Left renal pelvis (tissue), 4 donors: ENCODE results near the gene EYS. TPM values are rescaled to one million over a fixed set of nuclear protein-coding genes. Genes with fewer than 3 reads are reported as not detected.

Source experiments
- DNase-seq, 4 donors: peaks; one replicate each; pipeline ENCODE4 v3.0.0-alpha.2; 2013; ENCODE audit warnings: low read depth in 4 of 4, low spot score in 3 of 4
- polyA plus RNA-seq, 4 donors: library from polyadenylated mRNA; unstranded; fragments of 120-200 nt; gene quantifications; one replicate each; pipeline ENCODE4 v1.2.1, GENCODE V29; 2013; ENCODE audit not compliant: insufficient read length in 4 of 4

Gene EYS
- polyA plus RNA-seq, 4 donors, result 0.66 to 1.1 (median 0.72) TPM

DNA sequence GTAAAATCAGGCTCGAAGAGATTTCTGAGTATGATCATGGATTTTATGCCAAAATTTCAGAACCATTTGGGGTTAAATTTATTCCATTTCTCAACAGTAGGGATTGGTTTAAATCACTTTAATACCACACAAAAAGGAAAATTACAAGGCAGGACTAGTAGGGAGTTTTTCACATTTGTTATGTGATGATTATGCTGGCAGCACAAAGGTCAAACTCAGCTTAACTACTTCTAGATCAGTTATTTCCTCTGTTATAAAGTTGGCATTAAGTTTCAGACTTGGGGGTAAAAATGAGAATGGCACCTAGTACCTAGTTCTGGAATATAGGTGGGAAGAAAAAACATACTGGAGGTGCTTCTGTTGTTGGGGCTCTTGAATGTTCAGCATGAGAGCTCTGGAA lies 2031.9 kb downstream of the EYS start:
- no peak for DNase-seq

DNA sequence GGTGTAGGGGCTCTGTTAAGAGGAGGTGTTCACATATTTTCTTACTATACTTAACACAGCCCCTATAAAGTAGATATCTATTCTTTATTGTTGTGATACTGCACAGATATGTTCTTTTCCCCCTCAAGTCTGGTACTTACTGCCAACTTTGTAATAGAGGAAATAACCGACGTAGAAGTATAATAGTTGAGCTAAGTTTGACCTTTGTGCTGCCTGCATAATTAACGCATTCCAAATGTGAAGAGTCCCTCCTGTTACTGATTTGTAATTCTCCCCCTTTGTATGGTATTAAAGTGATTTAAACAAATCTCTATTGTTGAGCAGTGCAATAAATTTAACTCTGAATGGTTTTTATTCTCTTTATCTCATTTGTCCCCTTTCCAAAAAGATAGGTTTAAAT lies 2032.4 kb downstream of the EYS start:
- no peak for DNase-seq

DNA sequence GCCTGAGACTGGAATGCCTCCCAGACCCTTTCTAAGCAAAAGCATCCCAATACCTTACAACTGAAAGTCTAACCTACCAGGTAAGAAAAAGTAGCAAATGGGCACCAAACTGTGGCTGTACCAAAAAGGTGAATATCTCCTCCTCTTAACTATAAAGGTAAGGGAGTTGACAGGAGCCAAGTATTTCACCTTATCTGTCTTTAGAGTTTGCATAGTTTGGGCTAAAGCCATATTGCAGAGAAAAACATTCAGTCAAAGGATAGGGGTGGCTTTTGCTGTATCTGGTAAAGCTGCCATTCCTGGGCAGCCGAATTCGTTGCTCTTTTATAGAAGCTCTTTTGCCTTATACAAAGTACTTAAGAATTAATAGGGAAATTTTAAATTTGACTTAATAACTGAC lies 2033.3 kb downstream of the EYS start:
- DNase-seq, result no peak

DNA sequence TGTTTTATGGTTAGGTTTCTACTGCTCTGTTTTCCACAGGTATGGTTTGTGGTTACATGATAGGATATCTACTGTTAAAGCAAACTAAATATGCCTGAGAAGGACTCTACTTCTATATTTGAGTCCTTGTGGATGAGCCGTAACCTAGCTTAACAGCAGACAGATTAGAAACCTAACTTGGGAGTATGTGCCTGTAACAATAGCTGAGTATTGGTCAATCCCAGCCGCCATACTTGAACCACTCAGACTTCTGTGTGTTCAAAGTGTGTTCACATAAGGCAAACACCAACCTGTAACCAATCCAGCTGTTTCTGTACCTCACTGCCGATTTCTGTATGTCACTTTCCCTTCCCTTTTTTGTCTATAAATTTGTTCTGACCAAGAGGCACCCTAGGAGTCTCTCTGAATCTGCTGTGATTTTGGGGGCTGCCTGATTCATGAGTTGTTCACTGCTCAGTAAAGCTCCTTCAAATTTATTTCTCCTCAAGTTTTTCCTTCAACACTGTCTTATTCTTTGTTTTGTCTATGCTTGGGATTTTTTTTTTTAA lies 2034.4 kb downstream of the EYS start:
- no peak for DNase-seq

DNA sequence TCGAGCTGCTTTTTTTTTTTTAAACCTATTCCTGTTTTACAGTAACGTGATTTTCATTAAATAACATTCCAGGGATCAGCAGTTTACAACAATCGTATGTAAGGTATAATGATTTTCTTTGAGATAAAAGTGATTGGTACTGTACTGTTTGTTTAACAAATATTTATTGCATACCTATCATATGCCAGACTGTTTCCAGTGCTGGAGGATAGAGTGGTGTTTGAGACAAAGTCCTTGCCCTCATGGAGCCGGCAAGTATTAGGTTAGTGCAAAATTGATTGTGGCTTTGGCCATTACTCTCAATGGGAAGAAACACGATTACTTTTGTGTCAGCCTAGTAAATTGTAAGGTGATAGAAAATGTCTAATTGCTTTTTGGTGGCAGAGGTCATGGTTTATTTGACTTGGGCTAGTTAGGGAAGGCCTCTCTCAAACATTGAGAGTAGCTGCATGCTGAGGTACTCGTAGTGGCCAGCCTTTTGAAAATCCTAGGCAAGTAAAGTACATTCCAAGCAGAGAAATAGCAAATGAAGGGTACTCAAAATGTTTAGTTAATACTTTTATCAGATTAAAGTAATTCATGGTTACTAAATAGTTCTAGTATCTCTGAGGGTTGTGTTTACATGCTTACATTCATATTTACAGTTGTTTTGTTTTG lies 2035.8 kb downstream of the EYS start:
- DNase-seq, result no peak
